HL-60 (cell line): ENCODE measurements around the gene OPTC.

Source experiments
- DNase-seq, 2 experiments: peaks; one replicate each; pipeline ENCODE4 v3.0.0-alpha.2; 2010 to 2020; ENCODE audit warnings: low read depth in 1 of 2, low spot score in 1 of 2
- H3K27ac ChIP-seq: fragments of 250-450 bp; sonication (Bioruptor Pico); replicated peaks from 2 replicates; pipeline ENCODE4 v1.5.1; 2020; ENCODE audit warnings: mild to moderate bottlenecking, moderate library complexity
- H3K27me3 ChIP-seq: fragments of 250-450 bp; sonication (Bioruptor Pico); 2 replicates; pipeline ENCODE4 v1.5.1; 2021; ENCODE audit warnings: mild to moderate bottlenecking, moderate library complexity; ENCODE audit not compliant: insufficient read depth, poor library complexity, severe bottlenecking
- H3K4me3 ChIP-seq: replicated peaks from 2 replicates; pipeline ENCODE4 v1.5.1; 2011; ENCODE audit warnings: mild to moderate bottlenecking, control low read depth, low read length; ENCODE audit not compliant: insufficient read depth
- CTCF ChIP-seq: IDR thresholded peaks from one replicate; pipeline ENCODE4 v1.5.1; 2011; ENCODE audit warnings: low read length, control low read depth, inconsistent platforms; ENCODE audit not compliant: insufficient read depth
- GABPA ChIP-seq: IDR thresholded peaks from 2 replicates; pipeline ENCODE4 v1.6.1; 2012; ENCODE audit warnings: low read depth
- POLR2AphosphoS5 ChIP-seq: IDR thresholded peaks from 2 replicates; pipeline ENCODE4 v1.6.1; 2012; ENCODE audit warnings: low read depth
- REST ChIP-seq: IDR thresholded peaks from 2 replicates; pipeline ENCODE4 v1.6.1; 2012; ENCODE audit warnings: low read depth; ENCODE audit not compliant: insufficient replicate concordance
- SPI1 ChIP-seq: IDR thresholded peaks from 2 replicates; pipeline ENCODE4 v1.6.1; 2012; ENCODE audit warnings: low read depth, mild to moderate bottlenecking, borderline replicate concordance

The OPTC gene

GRCh38 chr1:203544485-203544884, 50.5 kb downstream of the OPTC start:
- TF ChIP-seq GABPA = no peak
- TF ChIP-seq POLR2AphosphoS5 = no peak
- TF ChIP-seq REST = no peak
- TF ChIP-seq CTCF = no peak
- no peak for TF ChIP-seq SPI1
- no peak for DNase-seq
- Histone ChIP-seq H3K4me3 (no peak overlapping the region), H3K27me3 (peaks cover 2% of the 10 kb centered on the region), H3K27ac (no peak overlapping the region)

- H3K27ac ChIP-seq = no peak overlapping the region
- DNase-seq = no peak
- H3K27me3 ChIP-seq = peaks cover 2% of the 10 kb centered on the region
- TF ChIP-seq GABPA (no peak), POLR2AphosphoS5 (no peak), CTCF (no peak), REST (no peak), SPI1 (no peak)
- H3K4me3 ChIP-seq = no peak overlapping the region
Measured at GRCh38 chr1:203544978-203545816, 51.2 kb downstream of the OPTC start.

- no peak for TF ChIP-seq REST
- TF ChIP-seq SPI1 = no peak
- no peak for TF ChIP-seq CTCF
- no peak for TF ChIP-seq POLR2AphosphoS5
- peaks cover 2% of the 10 kb centered on the region for H3K27me3 ChIP-seq
- H3K4me3 ChIP-seq = no peak overlapping the region
- no peak overlapping the region for H3K27ac ChIP-seq
- DNase-seq = no peak
Measured at GRCh38 chr1:203546274-203546673, 52.3 kb downstream of the OPTC start.
